H1 (cell line): ENCODE measurements around the gene COG7. TPM values are rescaled to one million over a fixed set of nuclear protein-coding genes. Genes with fewer than 3 reads are reported as not detected.

Experiments
- CTCF ChIA-PET: fragments of 300-600 bp; sonication (Branson Sonifier 250); formaldehyde crosslinking; loops from one replicate; lab custom pipeline; 2021; ENCODE audit not compliant: partially characterized antibody; lab: Charles Lee
- POLR2A ChIA-PET: fragments of 300-600 bp; sonication (Branson Sonifier 250); formaldehyde crosslinking; loops from one replicate; lab custom pipeline; 2021; ENCODE audit warnings: inconsistent platforms; ENCODE audit not compliant: partially characterized antibody; lab: Charles Lee
- DNase-seq, 2 experiments: peaks; one replicate each; pipeline versions ENCODE4 v3.0.0 to v3.0.0-alpha.2; 2010 to 2022; ENCODE audit warnings: low spot score in 2 of 2, low read depth in 1 of 2, mixed read lengths in 1 of 2
- FAIRE-seq: peaks from 2 replicates; lab custom pipeline; 2011; peaks lifted over from hg19 to GRCh38; lab: Jason Lieb, UNC
- H2AFZ ChIP-seq: 2 replicates; pipeline ENCODE4 v1.8.1; 2012; ENCODE audit warnings: low read length, inconsistent platforms
- H2AK5ac ChIP-seq: 2 replicates; pipeline ENCODE4 v1.6.1; 2013; ENCODE audit warnings: low read depth, low read length
- H2BK120ac ChIP-seq: replicated peaks from 2 replicates; pipeline ENCODE3; 2013; ENCODE audit warnings: low read depth, low read length, inconsistent platforms
- H2BK12ac ChIP-seq: 2 replicates; pipeline ENCODE4 v1.6.1; 2013; ENCODE audit warnings: low read depth, low read length
- H2BK15ac ChIP-seq: 2 replicates; pipeline ENCODE4 v1.6.1; 2013; ENCODE audit warnings: low read length
- H2BK20ac ChIP-seq: 2 replicates; pipeline ENCODE4 v1.6.1; 2013; ENCODE audit warnings: low read length
- H2BK5ac ChIP-seq: 2 replicates; pipeline ENCODE4 v1.6.1; 2013; ENCODE audit warnings: low read depth, low read length
- H3K14ac ChIP-seq: 2 replicates; pipeline ENCODE4 v1.6.1; 2013; ENCODE audit warnings: inconsistent platforms; ENCODE audit not compliant: insufficient read length
- H3K18ac ChIP-seq: 2 replicates; pipeline ENCODE4 v1.6.1; 2013; ENCODE audit warnings: low read length; ENCODE audit errors: extremely low read depth
- H3K23ac ChIP-seq: 2 replicates; pipeline ENCODE4 v1.6.1; 2013; ENCODE audit warnings: inconsistent platforms; ENCODE audit not compliant: insufficient read length
- H3K23me2 ChIP-seq: 2 replicates; pipeline ENCODE4 v1.6.1; 2013; ENCODE audit warnings: low read depth, low read length
- H3K27ac ChIP-seq: 2 replicates; pipeline ENCODE4 v1.6.1; 2011; ENCODE audit warnings: low read depth, low read length, inconsistent platforms
- H3K27me3 ChIP-seq, 4 experiments: replicated peaks in 1 of 4; 1 replicate in 1 of 4; 2 replicates in 3 of 4; pipeline versions ENCODE4 v1.6.1 to v1.8.1; 2011 to 2013; ENCODE audit warnings: low read length in 3 of 4, mild to moderate bottlenecking in 3 of 4, inconsistent platforms in 2 of 4, mixed read lengths in 2 of 4, moderate library complexity in 1 of 4; ENCODE audit not compliant: control insufficient read depth in 3 of 4, insufficient read depth in 3 of 4; ENCODE audit errors: extremely low read depth in 1 of 4
- H3K36me3 ChIP-seq, 4 experiments: 2 replicates each; pipeline versions ENCODE4 v1.6.1 to v1.8.1; 2011 to 2013; ENCODE audit warnings: mild to moderate bottlenecking in 4 of 4, low read length in 3 of 4, moderate library complexity in 2 of 4, control low read depth in 1 of 4, inconsistent platforms in 1 of 4; ENCODE audit not compliant: insufficient read depth in 4 of 4, control insufficient read depth in 2 of 4
- H3K4ac ChIP-seq: replicated peaks from 2 replicates; pipeline ENCODE3; 2013; ENCODE audit warnings: low read length, low read depth, mixed read lengths, inconsistent platforms; ENCODE audit not compliant: insufficient read length
- H3K4me1 ChIP-seq, 4 experiments: replicated peaks in 1 of 4; 1 replicate in 1 of 4; 2 replicates in 3 of 4; pipeline versions ENCODE4 v1.6.1 to v1.8.1; 2011 to 2013; ENCODE audit warnings: low read length in 3 of 4, inconsistent platforms in 2 of 4, mixed read lengths in 1 of 4; ENCODE audit not compliant: insufficient read depth in 4 of 4, control insufficient read depth in 3 of 4
- H3K4me2 ChIP-seq, 2 experiments: 2 replicates each; pipeline versions ENCODE4 v1.6.1 to v1.8.1; 2011 to 2013; ENCODE audit warnings: low read depth in 2 of 2, low read length in 2 of 2, control low read depth in 1 of 2, inconsistent platforms in 1 of 2, mild to moderate bottlenecking in 1 of 2; ENCODE audit not compliant: insufficient read depth in 1 of 2
- H3K4me3 ChIP-seq, 4 experiments: fragments of 200-600, 300-600 bp in 1 of 4; sonication (generic), shearing (Covaris generic), sonication (Bioruptor Twin) in 1 of 4; 2 replicates each; pipeline versions ENCODE4 v1.5.1 to v1.8.1; 2011 to 2016; ENCODE audit warnings: low read length in 4 of 4, low read depth in 3 of 4, control low read depth in 2 of 4, inconsistent platforms in 2 of 4, mild to moderate bottlenecking in 2 of 4, mixed read lengths in 1 of 4, moderate library complexity in 1 of 4; ENCODE audit not compliant: insufficient read depth in 2 of 4; ENCODE audit errors: extremely low read depth in 1 of 4
- H3K56ac ChIP-seq: replicated peaks from 2 replicates; pipeline ENCODE3; 2013; ENCODE audit warnings: low read depth, mild to moderate bottlenecking, mixed read lengths, low read length, inconsistent platforms; ENCODE audit not compliant: insufficient read length
- H3K79me1 ChIP-seq: 2 replicates; pipeline ENCODE4 v1.6.1; 2013; ENCODE audit warnings: low read depth, low read length, control low read depth
- H3K79me2 ChIP-seq, 2 experiments: 2 replicates each; pipeline versions ENCODE4 v1.6.1 to v1.8.1; 2012 to 2013; ENCODE audit warnings: low read length in 2 of 2, mild to moderate bottlenecking in 2 of 2, inconsistent platforms in 1 of 2; ENCODE audit not compliant: insufficient read depth in 2 of 2, control insufficient read depth in 1 of 2
- H3K9ac ChIP-seq, 4 experiments: replicated peaks in 1 of 4; 1 replicate in 1 of 4; 2 replicates in 3 of 4; pipeline versions ENCODE4 v1.6.1 to v1.8.1; 2011 to 2013; ENCODE audit warnings: low read depth in 3 of 4, low read length in 3 of 4, control low read depth in 2 of 4, mild to moderate bottlenecking in 2 of 4, moderate library complexity in 2 of 4, inconsistent platforms in 1 of 4; ENCODE audit errors: extremely low read depth in 1 of 4
- H3K9me3 ChIP-seq, 2 experiments: 2 replicates each; pipeline versions ENCODE4 v1.6.1 to v1.8.1; 2012 to 2013; ENCODE audit warnings: mild to moderate bottlenecking in 2 of 2, moderate library complexity in 2 of 2, control low read depth in 1 of 2, inconsistent platforms in 1 of 2, low read depth in 1 of 2, low read length in 1 of 2, mixed read lengths in 1 of 2; ENCODE audit not compliant: insufficient read depth in 2 of 2
- H4K20me1 ChIP-seq, 2 experiments: replicated peaks in 1 of 2; 2 replicates each; pipeline versions ENCODE3 to v1.8.1; 2011 to 2013; ENCODE audit warnings: inconsistent platforms in 2 of 2, low read length in 2 of 2, mild to moderate bottlenecking in 1 of 2; ENCODE audit not compliant: insufficient read depth in 2 of 2, control insufficient read depth in 1 of 2
- H4K5ac ChIP-seq: 2 replicates; pipeline ENCODE4 v1.6.1; 2013; ENCODE audit warnings: low read length, low read depth, mixed read lengths, inconsistent platforms; ENCODE audit not compliant: insufficient read length
- H4K8ac ChIP-seq: 2 replicates; pipeline ENCODE4 v1.8.0; 2013; ENCODE audit warnings: mild to moderate bottlenecking, moderate library complexity, low read length, inconsistent platforms; ENCODE audit not compliant: insufficient read depth; ENCODE audit errors: extremely low read depth
- H4K91ac ChIP-seq: replicated peaks from 2 replicates; pipeline ENCODE3; 2013; ENCODE audit warnings: low read length, mixed read lengths, inconsistent platforms; ENCODE audit not compliant: insufficient read length
- CBX8 ChIP-seq: fragments of 300-800, 300-1000 bp; sonication (generic); IDR thresholded peaks from 2 replicates; pipeline ENCODE4 v1.7.1; 2016; ENCODE audit warnings: low read depth, low read length, borderline replicate concordance
- RBBP5 ChIP-seq: IDR thresholded peaks from 2 replicates; pipeline ENCODE4 v1.7.1; 2012; ENCODE audit warnings: low read depth, mild to moderate bottlenecking, inconsistent platforms, low read length, moderate library complexity, borderline replicate concordance
- SIRT6 ChIP-seq: IDR thresholded peaks from one replicate; pipeline ENCODE4 v1.7.1; 2012; ENCODE audit warnings: low read length, inconsistent platforms
- SRF ChIP-seq: IDR thresholded peaks from 2 replicates; pipeline ENCODE4 v1.6.1; 2011; ENCODE audit warnings: mild to moderate bottlenecking, low read depth, low read length, moderate library complexity
- SUZ12 ChIP-seq: fragments of 200-600 bp; sonication (generic); IDR thresholded peaks from 2 replicates; pipeline ENCODE4 v1.6.1; 2012; ENCODE audit warnings: mild to moderate bottlenecking, inconsistent platforms, low read length, moderate library complexity, mixed read lengths
- TAF1 ChIP-seq: IDR thresholded peaks from 2 replicates; pipeline ENCODE4 v1.6.1; 2011; ENCODE audit warnings: mild to moderate bottlenecking, low read depth, low read length
- ZNF274 ChIP-seq: IDR thresholded peaks from 2 replicates; pipeline ENCODE4 v1.7.0; 2012; ENCODE audit warnings: low read length, borderline replicate concordance; ENCODE audit errors: extremely low read depth
- WGBS, 2 experiments: shearing (Covaris generic) in 1 of 2; methylation state at CpG; one replicate each; pipeline versions ENCODE4 v1.1.6 to v1.1.7; 2013 to 2015; ENCODE audit warnings: low lambda C conversion rate in 2 of 2, mixed read lengths in 2 of 2, inconsistent platforms in 1 of 2, low coverage in 1 of 2, missing lambda C conversion rate in 1 of 2; ENCODE audit not compliant: insufficient replicate concordance in 2 of 2, insufficient coverage in 1 of 2, insufficient read length in 1 of 2; ENCODE audit errors: extremely low coverage in 1 of 2, missing lambda C conversion rate in 1 of 2; 5-methylcytosine and 5-hydroxymethylcytosine counted together
- polyA plus RNA-seq, 7 experiments: library from polyadenylated mRNA; depleted of rRNA in 3 of 7; stranded (reverse) in 5 of 7; unstranded in 2 of 7; fragments of >200 nt in 5 of 7; fragments of 200-250 nt in 2 of 7; gene quantifications; 1 replicate in 5 of 7; 2 replicates in 1 of 7; 4 replicates in 1 of 7; pipeline versions ENCODE4 v1.2.1 to v1.2.3, GENCODE V29; 2011 to 2013; ENCODE audit warnings: missing spikeins in 2 of 7, mixed read lengths in 2 of 7
- total RNA-seq: library from RNA; stranded (reverse); fragmentation: NEBNext Ultra II Directional; extraction: Animal tissue kit (Norgen Biotek cat#: 25700); gene quantifications from 2 replicates; pipeline ENCODE4 v1.2.1, GENCODE V29; 2021

COG7 gene
- total and polyA plus RNA-seq, 2 of the 8 experiments (the other 6 are each of a cell fraction or from before 2014, with no cell fraction given) = 17.2 to 40.4 TPM

GRCh38 chr16:23453338-23454052 lies 506 bp upstream of the COG7 start:
- no peak overlapping the region for H2BK12ac ChIP-seq
- POLR2A ChIA-PET = interaction anchor here (1.0 to 1.9 kb wide), 7 partner anchors 7 to 104 kb away, joined by 3 to 12 read pairs (median 6); partner anchors contain the start of genes EARS2 and UBFD1
- 0 out of 2 replicates have a peak, but pooled peaks cover 2% of the 10 kb centered on the region for H3K79me1 ChIP-seq
- H3K23me2 ChIP-seq = peaks cover 3% of the 10 kb centered on the region; the same call in 1 of the 2 replicates
- H4K8ac ChIP-seq = no peak overlapping the region
- DNase-seq = no peak
- H3K9ac ChIP-seq = no peak overlapping the region
- no peak overlapping the region for H3K14ac ChIP-seq
- no peak overlapping the region for H3K4ac ChIP-seq
- H3K4me2 ChIP-seq = peak overlapping the region; percentile 60 to 93
- no peak overlapping the region for H4K91ac ChIP-seq
- no peak overlapping the region for H3K56ac ChIP-seq
- H3K79me2 ChIP-seq = 0 out of 4 replicates have a peak, but pooled peaks cover 0 to 3% of the 10 kb centered on the region in 2 experiments
- H3K27me3 ChIP-seq = no peaks in the 10 kb centered on the region
- FAIRE-seq = no peak
- 40% methylated on average over 19 of the region's 37 CpGs; no CpG with 5 or more reads in 1 of the 2 experiments for WGBS, 2 experiments
- H2BK120ac ChIP-seq = no peak overlapping the region
- CTCF ChIA-PET = interaction anchor here (1.1 to 5.5 kb wide), 3 partner anchors 18 to 231 kb away, joined by 3 to 38 read pairs (median 3); no protein-coding TSS in a partner anchor
- no peak overlapping the region for H3K27ac ChIP-seq
- H4K5ac ChIP-seq = no peak overlapping the region
- H2AFZ ChIP-seq = no peak overlapping the region
- H3K36me3 ChIP-seq = no peaks in the 10 kb centered on the region
- H3K23ac ChIP-seq = no peak overlapping the region
- TF ChIP-seq ZNF274 (no peak), SUZ12 (no peak), RBBP5 (no peak), SIRT6 (no peak), CBX8 (no peak), TAF1 (no peak), SRF (no peak)
- no peak overlapping the region for H2BK5ac ChIP-seq
- peak overlapping the region; percentile 76 to 98 (median 82) for H3K4me3 ChIP-seq
- no peak overlapping the region for H3K18ac ChIP-seq
- peaks cover 0 to 3% of the 10 kb centered on the region in 2 experiments for H4K20me1 ChIP-seq
- H3K9me3 ChIP-seq = no peaks in the 10 kb centered on the region
- H2AK5ac ChIP-seq = no peak overlapping the region
- no peak overlapping the region for H2BK15ac ChIP-seq
- no peak overlapping the region for H2BK20ac ChIP-seq
- H3K4me1 ChIP-seq = peaks cover 0 to 3% (median 1%) of the 10 kb centered on the region in 4 experiments; a peak in 3 of 7 replicates
